ENCODE measurements around the gene SEC14L5.

- TF ChIP-seq, protein P1, sequence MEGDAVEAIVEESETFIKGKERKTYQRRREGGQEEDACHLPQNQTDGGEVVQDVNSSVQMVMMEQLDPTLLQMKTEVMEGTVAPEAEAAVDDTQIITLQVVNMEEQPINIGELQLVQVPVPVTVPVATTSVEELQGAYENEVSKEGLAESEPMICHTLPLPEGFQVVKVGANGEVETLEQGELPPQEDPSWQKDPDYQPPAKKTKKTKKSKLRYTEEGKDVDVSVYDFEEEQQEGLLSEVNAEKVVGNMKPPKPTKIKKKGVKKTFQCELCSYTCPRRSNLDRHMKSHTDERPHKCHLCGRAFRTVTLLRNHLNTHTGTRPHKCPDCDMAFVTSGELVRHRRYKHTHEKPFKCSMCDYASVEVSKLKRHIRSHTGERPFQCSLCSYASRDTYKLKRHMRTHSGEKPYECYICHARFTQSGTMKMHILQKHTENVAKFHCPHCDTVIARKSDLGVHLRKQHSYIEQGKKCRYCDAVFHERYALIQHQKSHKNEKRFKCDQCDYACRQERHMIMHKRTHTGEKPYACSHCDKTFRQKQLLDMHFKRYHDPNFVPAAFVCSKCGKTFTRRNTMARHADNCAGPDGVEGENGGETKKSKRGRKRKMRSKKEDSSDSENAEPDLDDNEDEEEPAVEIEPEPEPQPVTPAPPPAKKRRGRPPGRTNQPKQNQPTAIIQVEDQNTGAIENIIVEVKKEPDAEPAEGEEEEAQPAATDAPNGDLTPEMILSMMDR (conservative IDR thresholded peaks at IDR 0.05; ENCODE audit: low read depth in 2 of 2) = no peak
- no peak for TF ChIP-seq CREB1 (CRISPR knock-in tag; IDR thresholded peaks at IDR 0.05; ENCODE audit: low read depth)
- no peak for TF ChIP-seq ETS1 (IDR thresholded peaks at IDR 0.05)
- no peak for TF ChIP-seq EZH2 (IDR thresholded peaks at IDR 0.05; ENCODE audit: low read depth, unreplicated experiment)
- TF ChIP-seq STAT1 (IDR thresholded peaks at IDR 0.05; ENCODE audit: unreplicated experiment) = no peak
- no peak for TF ChIP-seq EZH2phosphoT487 (IDR thresholded peaks at IDR 0.05; ENCODE audit: unreplicated experiment)
- no peak for TF ChIP-seq POLR2AphosphoS5 (IDR thresholded peaks at IDR 0.05; ENCODE audit: low read depth)
Measured at GRCh38 chr16:4988647-4989046, 30.5 kb downstream of the SEC14L5 start.
